Forelimb muscle (tissue), 1 donor: ENCODE results near the gene DPM2. TPM values are rescaled to one million over a fixed set of nuclear protein-coding genes. Genes with fewer than 3 reads are reported as not detected.

Experiments
- DNase-seq: peaks from one replicate; pipeline ENCODE4 v3.0.0-alpha.2; 2013; ENCODE audit warnings: low read depth
- polyA plus RNA-seq: library from polyadenylated mRNA; unstranded; fragments of 120-200 nt; gene quantifications from one replicate; pipeline ENCODE4 v1.2.1, GENCODE V29; 2013; ENCODE audit not compliant: insufficient read length

Gene DPM2
- polyA plus RNA-seq, 1 donor, result 19.8 TPM

GRCh38 chr9:127973169-127974000 lies 35.7 kb upstream of the DPM2 start:
- no peak for DNase-seq

GRCh38 chr9:127972236-127972871 lies 34.7 kb upstream of the DPM2 start:
- no peak for DNase-seq

- DNase-seq, result no peak
Observed at GRCh38 chr9:127971357-127972235, 33.9 kb upstream of the DPM2 start.

GRCh38 chr9:127970401-127971313 lies 33.0 kb upstream of the DPM2 start:
- DNase-seq, result no peak

GRCh38 chr9:127968700-127969383 lies 31.2 kb upstream of the DPM2 start:
- no peak for DNase-seq

- no peak for DNase-seq
Observed at GRCh38 chr9:127968042-127968441, 30.4 kb upstream of the DPM2 start.

GRCh38 chr9:127967151-127967809 lies 29.6 kb upstream of the DPM2 start:
- no peak for DNase-seq

- no peak for DNase-seq
Observed at GRCh38 chr9:127966416-127967150, 28.9 kb upstream of the DPM2 start.

- DNase-seq, result no peak
Observed at GRCh38 chr9:127965953-127966352, 28.3 kb upstream of the DPM2 start.

- DNase-seq, result no peak
Observed at GRCh38 chr9:127963359-127964064, 25.9 kb upstream of the DPM2 start.

GRCh38 chr9:127963041-127963358 lies 25.3 kb upstream of the DPM2 start:
- DNase-seq, result no peak

GRCh38 chr9:127962278-127962677 lies 24.6 kb upstream of the DPM2 start:
- no peak for DNase-seq

GRCh38 chr9:127961613-127962155 lies 24.0 kb upstream of the DPM2 start:
- DNase-seq, result no peak

- DNase-seq, result no peak
Observed at GRCh38 chr9:127961155-127961490, 23.5 kb upstream of the DPM2 start.

GRCh38 chr9:127960410-127961154 lies 22.9 kb upstream of the DPM2 start:
- no peak for DNase-seq

GRCh38 chr9:127959841-127960409 lies 22.3 kb upstream of the DPM2 start:
- no peak for DNase-seq

GRCh38 chr9:127959398-127959797 lies 21.7 kb upstream of the DPM2 start:
- no peak for DNase-seq

- no peak for DNase-seq
Observed at GRCh38 chr9:127958728-127959127, 21.1 kb upstream of the DPM2 start.
